ENCODE results near the gene KCND3.

DNA sequence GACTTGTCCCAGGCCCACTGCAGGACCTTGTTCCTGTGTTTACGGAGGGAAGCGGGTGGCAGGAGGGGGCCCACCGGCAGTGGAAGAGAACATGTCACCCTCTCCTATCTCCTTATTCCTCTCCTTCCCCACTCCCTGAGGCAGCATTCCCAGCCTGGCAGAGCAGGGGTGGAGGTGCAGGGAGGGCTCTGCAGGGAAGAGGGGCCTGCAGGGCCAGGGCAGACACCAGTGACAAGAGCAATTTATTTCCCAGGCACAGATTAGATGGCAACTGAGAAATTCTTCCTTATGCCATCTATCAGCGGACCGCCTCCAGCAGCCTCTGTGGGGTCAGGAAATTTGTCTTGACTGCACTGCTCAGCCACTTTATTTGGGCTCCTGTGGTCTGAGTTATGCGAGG is 127.9 kb downstream of the KCND3 start:
- no peak for TF ChIP-seq CTCF (IDR thresholded peaks at IDR 0.05)
- no peak for TF ChIP-seq POLR2A (IDR thresholded peaks at IDR 0.05)
- TF ChIP-seq POLR2AphosphoS5 (IDR thresholded peaks at IDR 0.05): no peak
- TF ChIP-seq EP300 (IDR thresholded peaks at IDR 0.05): no peak

Data from upper lobe of left lung (tissue), 4 donors.